Islet of Langerhans (tissue), 1 donor: ENCODE data around the gene DYSF.

ENCODE experiments used
- FAIRE-seq: peaks from one replicate; lab custom pipeline; 2011; peaks lifted over from hg19 to GRCh38; lab: Jason Lieb, UNC

Gene DYSF

DNA sequence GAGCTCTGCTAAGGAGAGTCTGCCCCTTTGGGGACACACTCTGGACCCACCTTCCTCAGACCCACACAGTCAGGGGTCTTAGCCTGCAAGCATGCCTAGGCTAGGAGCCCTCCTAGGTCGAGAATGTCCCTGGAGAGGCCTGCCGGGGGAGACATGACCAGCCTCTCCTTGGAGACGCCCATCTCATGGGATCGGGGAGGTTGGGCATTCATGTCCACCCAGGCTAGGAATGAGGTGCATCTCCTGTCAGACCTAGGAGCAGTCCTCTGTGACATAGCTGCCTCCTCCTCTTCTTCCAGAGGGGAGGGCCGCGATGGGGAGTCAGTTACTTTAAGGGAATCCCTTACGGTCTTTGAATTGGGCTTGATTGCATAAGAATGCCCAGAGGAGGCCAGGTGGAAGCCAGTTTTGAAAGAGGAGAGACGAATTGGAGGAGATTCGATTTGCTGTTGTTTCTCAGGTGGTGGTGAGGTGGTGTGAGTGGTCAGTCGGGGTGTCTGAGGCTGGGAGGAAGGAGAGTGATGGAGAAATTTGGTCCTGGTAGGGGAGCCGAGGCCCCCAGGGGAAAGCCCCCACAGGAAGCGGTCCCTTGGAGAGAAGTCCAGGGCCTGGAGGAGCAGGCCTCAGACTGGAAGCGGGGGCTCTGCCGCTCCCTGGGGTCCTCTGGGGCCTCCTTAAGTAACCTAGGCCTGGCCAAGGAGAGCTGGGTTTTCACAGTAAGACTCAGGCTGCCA lies 241.3 kb downstream of the DYSF start:
- no peak for FAIRE-seq

DNA sequence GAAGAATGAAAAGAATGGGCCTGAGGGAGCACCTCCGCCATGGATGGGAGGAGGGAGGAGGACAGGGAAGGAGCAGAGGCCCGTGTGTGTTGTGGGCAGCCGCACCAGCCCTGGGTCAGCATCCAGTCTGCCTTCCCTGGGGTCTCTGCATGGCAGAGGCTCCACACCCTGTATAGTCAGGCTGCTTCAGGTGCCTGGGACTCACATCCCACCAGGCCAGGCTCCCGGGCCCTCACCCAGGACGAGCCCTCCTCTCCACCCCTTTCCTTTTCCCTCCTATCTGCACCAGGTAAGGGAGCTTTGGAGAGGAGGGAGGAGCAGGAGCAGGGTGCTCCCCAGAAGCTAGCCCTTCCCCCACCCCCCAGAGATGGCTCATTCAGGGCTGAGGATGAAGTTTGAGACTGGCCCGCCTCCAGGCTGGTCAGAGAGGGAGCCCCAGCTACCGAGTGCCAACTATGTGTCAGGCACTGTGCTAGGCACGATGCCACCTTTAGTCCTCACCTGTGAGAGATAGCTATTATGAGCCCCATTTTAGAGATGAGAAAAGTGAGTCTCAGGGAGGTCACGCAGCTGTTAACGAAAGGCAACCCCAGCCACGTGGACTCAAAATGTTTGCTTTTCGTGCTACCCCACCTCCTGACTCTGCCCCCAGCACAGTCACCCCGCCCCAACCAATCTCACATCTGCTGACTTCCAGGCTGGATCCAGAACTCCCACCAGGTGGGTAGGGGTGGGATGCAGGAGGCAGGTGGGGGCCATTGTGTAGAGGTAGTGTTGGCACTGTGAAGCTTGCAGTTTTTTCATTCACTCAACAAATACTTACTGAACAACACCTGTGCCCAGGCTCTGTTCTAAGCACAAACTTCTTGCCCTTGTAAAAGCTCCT lies 242.1 kb downstream of the DYSF start:
- FAIRE-seq = no peak

DNA sequence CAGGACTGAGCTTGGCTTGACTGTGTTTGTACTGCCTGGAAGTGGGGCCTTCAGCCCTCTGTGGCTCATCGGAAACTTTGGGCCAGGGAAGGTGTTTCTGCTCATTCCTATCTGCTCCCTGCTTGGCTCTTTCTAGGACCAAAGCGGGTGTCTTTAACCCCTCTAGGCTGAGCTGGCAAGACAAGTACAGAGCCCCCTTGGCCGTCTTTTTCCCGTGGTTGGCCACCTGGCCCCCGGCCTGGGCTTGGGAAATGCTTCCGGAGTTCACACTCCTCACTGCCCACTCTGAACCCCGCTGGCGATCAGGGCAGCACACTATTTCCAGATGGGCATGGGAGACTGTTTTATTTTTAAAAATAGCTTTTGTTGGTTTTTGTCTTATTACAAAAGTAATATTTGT lies 243.0 kb downstream of the DYSF start:
- no peak for FAIRE-seq

DNA sequence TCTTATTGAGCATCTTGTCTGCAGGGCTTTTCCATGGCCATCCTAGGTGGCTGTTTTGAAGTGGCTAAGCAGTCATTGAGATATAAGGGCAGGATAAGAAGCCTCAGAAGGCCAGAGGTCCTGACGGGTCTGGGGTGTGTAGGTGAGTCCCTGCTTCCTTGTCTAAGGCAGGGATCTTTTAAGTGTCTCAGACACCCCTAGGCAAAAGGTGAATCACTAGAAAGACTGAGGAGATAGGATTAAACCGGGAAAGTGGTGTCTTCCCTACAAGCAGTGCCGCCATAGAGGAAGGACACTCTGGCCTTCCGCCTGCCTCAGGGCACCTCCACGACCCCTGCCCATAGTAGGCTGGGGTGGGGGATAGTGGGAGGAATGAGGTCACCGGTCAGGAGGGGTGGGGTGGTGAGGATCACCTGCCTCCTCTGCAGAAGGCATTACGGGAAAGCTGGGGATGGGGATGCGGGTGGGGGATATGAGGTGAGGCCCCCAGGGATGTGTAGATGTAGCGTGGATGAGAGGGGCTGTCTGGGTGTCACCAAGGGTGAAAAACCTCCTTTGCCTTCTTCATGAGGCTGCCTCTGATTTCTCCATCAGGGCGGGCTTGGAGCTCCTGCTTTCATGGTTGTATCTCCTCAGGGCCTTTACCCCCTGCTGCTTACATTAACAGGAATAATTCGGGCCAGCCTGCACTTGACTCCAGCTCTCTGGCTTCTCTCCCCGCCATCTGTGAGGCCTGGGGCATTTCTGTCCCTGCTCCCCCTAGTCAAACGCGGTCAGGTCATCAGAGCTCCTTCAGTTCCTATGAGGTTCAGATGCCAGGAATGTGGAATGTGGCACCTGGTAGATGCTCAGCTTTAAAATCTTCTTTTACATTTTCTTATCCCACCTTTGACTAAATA lies 244.0 kb downstream of the DYSF start:
- no peak for FAIRE-seq

DNA sequence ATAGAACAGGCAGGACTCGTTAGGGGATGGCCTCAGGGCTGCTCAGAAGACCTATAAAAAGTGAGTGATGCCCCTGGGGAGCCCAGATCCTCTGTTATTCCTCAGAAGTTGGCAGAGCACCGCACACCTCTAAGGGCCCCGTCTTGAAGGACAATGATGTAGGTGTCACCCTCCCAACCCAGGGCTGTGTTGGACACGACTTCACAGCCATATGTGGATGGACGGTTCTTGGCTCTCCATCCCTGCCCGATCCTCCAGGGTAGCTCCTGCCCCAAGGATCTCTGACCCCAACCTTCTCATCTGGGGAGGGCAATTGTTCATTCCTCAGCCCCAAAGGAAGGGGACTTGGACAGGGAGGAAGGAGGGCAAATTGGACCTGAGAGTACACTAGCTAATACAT lies 246.1 kb downstream of the DYSF start:
- no peak for FAIRE-seq

DNA sequence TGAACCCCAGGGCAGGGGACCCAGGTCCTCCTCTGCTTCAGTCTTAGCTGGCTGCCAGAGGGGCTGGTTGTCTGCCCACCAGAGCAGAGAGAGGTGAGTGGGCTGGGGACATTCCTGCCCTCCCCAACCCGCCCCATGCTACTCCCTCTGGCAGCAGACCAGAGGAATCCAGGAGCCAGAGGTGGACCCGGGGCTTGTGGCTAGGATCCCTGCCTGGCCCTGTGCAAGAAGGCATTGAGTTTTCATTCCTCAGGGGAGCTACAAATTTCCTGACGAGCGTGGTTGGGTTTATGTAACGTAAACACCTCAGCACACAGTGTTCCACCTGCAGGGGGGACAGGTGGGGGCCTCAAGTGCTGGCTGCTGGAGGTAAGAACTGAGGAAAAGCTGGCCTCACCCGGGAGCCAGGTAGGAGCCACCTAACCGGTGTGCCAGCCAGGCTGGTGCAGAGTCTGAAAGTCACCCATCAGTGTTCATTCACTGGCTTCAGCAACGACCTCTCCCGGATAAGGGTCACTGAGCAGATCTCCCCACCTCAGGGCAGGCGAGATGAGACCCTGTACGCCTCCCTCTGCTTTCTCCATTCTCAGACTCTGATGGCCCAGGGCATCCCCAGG lies 246.8 kb downstream of the DYSF start:
- FAIRE-seq = no peak

DNA sequence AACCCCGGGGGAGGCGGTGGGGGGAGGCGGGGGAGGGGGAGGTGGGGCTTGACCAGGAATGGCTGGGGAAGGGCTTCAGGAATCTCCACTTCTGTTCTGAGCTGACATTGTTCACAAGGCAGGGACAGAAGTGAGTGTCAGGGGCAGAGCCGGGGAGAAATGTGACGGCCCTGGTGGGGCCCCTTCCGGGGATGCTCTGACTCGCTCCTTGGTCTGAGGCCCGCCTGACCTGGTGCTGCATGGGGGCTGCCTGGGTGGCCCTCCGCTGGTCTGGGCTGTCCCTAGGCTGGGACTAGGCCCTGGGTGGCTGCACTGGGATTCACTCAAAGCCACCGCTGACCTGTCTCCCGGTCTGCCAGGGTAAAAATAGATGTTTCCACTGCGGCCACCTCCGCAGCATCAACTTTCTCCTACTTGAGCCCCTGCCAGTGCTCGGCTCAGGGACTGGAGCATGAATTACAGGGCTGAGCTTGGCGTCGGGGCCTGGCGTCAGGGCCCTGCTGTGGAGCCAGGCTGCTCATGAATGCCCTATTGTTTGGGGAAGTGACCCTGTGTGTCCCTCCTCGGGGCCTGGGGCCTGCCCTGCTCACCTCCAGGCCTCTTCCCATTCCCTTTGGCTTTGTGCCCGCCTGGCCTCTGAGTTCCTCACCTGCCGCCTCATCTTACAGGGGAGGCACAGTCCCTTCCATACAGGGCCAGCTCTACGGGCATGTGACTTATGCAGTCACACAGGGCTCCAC lies 247.5 kb downstream of the DYSF start:
- no peak for FAIRE-seq

DNA sequence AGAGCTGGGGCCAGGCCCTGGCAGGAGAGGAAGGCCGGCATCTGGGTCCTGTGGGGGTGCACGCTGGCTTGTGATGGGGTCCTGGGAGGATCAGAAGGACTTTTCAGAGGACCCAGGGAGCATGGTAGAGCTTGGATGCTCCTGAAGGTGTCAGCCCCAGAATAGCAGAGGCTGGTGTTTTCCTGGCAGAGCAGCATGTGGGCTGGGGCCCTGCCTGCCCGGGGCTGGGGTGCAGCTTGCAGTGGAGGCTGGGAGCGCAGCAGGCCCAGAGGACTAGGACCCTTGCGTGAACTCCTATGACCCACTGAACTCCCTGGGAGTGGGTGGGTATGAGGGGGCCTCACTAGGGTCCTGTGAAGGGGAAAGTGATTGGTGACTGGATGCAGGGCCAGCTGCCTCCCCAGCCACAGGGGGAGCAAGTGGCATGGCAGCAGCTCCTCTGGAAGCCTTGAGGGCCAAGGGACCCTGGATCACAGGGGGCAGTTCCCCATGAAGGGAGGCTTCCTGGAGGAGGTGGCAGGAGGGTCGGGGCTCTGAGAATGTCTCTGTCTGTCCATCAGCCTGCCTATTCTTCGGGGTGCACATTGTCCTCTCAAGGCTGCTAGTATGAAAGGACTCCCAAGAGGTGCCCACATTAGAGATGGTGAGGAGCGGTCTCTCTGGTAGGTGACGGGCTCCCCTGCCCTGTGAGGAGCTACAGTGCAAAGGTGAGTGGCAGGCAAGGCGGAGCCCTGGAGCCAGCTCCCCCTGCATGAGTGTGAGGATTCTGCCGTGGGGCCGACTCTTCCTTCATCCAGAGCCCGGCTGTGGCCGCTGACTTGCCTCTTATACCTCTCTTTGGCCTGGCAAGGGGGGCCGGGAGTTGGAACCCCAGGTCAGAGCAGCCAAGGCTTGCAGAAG lies 249.0 kb downstream of the DYSF start:
- no peak for FAIRE-seq

DNA sequence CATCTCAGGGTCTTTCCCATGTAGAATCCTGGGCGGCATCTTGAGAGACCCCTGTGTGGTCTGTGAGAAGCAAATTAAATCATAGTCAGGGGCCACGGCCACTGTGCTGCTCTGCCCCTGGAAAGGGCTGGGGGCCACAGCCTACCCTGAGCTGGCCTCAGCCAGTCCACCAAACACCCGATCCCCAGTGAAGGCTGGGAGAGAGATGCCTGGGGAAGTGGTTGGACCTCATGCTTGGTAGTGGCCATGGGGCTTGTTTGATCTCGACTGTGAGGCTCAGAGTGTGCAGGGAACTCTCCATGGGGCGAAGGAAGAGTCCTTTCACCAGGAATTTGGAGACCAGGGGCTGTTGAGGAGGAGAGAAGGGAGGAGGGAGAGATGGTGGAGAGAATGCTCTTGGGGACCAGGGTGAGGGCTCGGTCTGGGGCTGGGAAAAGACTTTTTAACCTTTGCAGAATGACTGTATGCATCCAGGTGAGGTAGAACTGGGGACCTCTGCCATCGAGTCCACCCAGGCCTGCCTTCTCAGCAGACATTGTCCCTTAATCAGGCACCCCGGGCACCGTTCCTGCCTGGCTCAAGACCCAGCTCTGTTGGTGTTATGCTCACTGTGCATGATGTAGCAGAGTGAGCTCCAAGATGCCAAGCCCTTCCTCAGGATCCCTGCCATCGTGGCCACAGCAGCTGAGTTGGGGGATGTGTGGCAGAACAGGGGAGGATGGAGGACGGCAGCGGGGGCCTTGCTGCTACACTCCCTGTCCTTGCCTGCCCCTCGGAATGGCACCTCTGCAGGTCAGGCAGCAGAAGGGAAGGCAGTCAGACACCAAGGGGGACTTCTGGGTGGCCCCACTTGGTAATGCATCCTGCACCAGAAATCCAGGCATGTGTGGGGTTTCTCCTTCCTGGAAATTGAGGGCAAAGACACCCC lies 249.9 kb downstream of the DYSF start:
- FAIRE-seq = no peak

DNA sequence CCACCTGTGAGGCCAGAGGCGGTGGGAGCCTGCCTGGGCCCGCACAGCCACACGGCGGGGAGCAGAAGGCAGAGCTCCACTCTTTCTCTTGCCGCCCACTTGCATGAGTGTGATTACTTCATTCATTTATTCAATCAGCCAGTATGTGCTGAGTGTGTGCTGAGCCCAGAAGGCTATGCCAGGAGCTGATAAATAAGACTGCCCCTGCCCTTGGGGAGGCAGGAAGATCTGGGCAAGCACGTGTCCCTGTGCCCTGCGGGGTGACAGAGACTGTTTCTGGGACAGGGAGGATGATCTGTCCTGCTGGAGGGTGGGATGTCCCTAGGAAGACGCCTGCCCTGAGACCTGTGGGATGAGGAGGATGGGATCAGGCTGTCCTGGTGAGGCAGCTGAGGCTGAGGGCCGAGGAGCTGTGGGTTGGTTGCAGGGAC lies 250.8 kb downstream of the DYSF start:
- no peak for FAIRE-seq

DNA sequence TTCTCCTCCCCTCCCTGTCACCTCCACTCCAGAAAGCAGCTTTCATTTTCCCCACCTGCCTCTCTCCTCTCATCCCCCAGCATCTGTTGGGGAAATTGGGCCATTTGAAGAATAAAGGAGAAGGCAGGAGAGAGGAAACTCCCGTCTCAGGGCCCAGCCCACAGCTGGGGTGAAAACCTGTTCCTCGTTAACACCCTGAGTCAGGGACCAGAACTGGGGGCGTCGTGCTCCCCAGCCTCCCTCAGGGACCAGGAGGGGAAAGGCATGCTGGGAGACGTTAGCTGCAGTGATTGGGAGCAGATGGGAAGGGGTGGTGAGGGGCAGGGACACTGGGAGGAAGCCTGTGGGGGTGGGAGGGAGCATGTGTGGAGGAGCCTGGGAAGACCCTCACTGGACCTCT lies 251.3 kb downstream of the DYSF start:
- no peak for FAIRE-seq

DNA sequence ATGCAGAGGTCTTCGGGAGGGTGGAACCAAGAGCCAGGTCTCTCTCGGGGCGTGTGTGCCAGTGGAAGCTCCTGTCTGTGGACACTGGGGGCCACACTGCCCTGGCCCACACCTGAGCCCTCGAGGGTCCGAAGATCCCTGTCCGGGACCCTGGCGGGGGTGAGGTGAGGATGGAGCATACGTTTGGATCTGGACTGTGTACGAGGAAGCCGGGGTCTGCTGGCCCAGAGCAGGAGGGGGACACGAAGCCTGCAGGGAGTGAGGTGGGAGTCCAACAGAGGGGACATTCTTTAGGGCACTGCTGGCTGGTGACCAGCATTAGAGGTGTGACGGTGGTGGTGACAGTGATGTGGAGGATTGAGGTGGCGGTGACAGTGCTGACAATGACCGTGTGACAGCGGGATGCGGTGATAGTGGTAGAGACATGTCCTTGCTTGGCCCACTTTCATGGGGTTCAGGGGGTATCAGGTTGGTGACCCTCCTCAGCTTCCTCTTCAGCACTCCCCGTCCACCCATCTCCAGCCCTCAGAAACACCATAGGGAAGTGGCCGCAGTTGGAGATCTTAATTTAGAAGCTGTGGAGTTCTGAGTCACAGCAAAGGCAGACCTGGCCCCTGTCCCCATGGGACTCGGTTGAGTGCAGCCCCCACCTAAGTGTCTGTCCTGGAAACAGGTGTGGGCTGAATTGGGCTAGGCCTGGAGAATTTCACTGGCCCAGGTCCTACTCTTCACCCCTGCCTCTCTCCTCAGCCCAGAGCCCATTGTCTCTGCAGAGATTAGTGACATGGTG lies 252.0 kb downstream of the DYSF start:
- no peak for FAIRE-seq

DNA sequence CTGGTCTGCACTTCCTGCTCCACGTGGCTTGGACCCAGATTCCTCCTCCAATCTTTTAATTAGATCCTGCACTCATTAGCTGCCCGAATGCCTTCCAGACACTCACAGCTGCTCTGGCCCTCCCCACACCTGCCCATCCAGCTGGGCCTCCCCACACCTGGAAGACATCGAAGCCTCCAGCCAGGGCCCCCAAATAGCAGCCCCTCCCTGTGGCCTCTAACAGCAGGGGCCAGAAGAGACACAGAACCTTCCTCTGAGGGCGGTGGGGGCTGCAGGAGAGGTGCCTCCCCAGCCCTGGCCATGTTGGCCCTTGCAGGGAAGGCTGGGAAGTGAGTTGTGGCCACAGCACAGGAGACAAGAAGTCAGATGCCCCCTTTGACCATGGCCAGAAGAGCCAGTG lies 252.8 kb downstream of the DYSF start:
- no peak for FAIRE-seq

DNA sequence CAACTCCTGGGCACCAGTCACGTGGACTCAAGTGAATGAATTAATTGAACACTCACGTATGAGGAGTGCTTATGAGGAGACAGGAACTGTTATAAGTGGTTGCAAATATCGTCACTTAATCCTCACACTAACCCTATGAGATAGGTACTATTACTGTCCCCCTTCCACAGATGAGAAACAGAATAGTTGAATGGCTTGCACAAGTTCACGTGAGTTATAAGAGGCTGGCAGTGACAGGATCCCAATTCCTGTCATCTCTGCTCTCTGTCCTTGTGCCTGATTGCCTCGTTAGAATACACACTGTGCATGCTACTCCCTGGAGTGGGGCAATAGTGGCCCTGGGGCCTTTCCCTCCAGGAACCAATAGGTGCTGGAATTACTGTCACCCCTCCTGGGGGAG lies 253.5 kb downstream of the DYSF start:
- no peak for FAIRE-seq

DNA sequence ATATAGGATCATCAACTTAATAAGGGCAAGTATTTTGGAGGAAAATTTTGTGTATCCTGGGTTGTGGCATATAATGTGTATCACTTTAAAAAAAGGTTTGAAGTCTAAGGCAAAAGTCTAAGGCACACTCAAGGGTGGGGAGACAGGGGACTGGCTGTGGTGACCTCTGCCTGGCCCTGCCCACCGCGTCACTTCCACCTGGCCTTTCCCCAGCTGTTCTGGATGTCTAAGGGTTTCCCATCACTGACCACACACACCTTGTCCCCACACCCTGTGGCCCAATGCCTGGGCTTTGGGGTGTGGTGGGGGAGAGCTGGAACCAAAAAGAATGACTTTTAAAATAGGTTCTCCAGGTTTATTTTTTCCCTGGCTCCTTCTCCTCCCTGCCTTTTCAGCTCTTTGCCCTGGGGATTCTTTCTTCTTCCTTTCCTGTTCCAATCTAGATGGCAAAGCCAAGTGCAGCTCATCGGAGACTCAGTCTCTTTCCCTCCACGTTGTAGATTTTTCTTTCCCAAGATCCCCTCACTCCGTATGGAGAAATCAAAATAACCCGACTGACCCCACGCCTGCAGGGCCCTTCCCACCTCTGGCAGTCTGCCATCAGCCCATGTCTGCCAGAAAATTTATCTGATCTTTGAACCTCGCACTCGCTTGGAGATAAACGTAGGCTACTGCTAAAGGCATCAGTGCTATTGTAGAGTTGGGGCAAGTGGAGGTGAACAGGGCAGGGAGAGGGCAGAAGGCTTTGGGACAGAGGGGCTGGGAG lies 257.2 kb downstream of the DYSF start:
- no peak for FAIRE-seq

DNA sequence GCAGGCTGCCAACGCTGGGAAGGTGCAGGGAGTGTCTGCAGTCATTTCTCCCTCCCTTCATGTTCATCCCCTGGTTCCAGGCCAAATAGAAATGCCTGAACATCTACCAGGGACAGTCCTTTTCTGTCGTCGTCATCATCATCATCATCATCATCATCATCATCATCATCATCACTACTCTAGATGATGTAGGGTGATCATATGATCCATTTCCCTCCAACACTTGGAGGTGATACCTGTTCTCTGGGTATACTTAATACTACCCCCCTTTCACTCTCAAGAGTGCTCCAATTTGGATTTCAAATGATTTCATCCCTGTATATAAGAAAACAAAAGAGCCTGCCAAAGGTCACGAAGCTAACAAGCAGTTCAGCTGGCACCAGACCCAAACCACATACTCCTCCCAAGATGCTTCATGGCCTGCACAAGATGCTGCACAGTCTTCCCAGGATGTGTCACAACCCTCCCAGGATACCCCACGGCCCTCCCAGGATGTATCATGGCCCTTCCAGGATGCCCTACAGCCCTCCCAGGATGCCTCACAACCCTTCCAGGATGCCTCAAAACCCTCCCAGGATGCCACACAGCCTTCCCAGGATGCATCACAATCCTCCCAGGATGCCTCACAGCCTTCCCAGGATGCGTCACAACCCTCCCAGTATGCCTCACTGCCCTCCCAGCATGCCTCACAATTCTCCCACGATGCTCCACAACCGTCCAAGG lies 257.9 kb downstream of the DYSF start:
- no peak for FAIRE-seq
